NT2/D1 (cell line): ENCODE measurements around the gene DCAF12.

Experiments used
- YY1 ChIP-seq: IDR thresholded peaks from 2 replicates; pipeline ENCODE4 v1.6.1; 2011; ENCODE audit not compliant: insufficient read length, insufficient read depth
- ZNF274 ChIP-seq: IDR thresholded peaks from 2 replicates; pipeline ENCODE4 v1.6.1; 2011; ENCODE audit warnings: mild to moderate bottlenecking, low read depth, low read length

DNA sequence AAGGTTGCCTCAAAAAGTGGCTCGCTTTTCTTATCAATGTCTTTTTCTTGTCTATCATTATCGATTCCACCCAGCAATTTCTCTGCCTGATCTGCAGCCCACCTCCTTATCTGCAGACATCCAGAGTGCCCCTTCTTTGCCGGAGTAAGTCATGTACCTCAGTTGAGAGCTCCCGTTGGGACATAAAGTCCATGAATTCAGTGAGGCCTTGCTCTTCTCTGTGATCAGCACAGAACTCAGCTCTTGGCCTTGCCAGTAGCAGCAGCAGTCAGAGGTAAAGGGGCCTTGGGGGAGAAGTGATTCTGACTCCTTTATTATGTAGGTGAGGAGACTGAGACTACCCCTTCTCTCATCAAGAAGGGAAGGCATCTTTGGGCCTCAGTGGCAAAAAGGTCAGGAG lies 24.9 kb upstream of the DCAF12 start:
- TF ChIP-seq ZNF274 (no peak), YY1 (no peak)
